Esophagus muscularis mucosa (tissue), 4 donors: ENCODE results near the gene TMPRSS15. TPM values are rescaled to one million over a fixed set of nuclear protein-coding genes. Genes with fewer than 3 reads are reported as not detected.

ENCODE experiments used
- DNase-seq: peaks from one replicate; pipeline ENCODE4 v3.0.0-alpha.2; 2017; ENCODE audit errors: extremely low spot score
- H3K27ac ChIP-seq, 4 donors: fragments of 200-600 bp; sonication (generic); replicated peaks in 1 of 4; 1 replicate in 3 of 4; 2 replicates in 1 of 4; pipeline ENCODE4 v1.5.1; 2016 to 2019; ENCODE audit warnings: mild to moderate bottlenecking in 1 of 4
- H3K27me3 ChIP-seq, 4 donors: fragments of 200-600 bp; sonication (generic); one replicate each; pipeline versions ENCODE4 v1.5.1 to v1.6.0; 2016 to 2019
- H3K36me3 ChIP-seq, 4 donors: fragments of 200-600 bp; sonication (generic); one replicate each; pipeline ENCODE4 v1.5.1; 2016 to 2019
- H3K4me1 ChIP-seq, 4 donors: fragments of 200-600 bp; sonication (generic); one replicate each; pipeline ENCODE4 v1.5.1; 2016 to 2019
- H3K4me3 ChIP-seq, 4 donors: fragments of 200-600 bp; sonication (generic); 1 replicate in 2 of 4; 2 replicates in 2 of 4; pipeline ENCODE4 v1.5.1; 2016 to 2019; ENCODE audit warnings: mild to moderate bottlenecking in 4 of 4, moderate library complexity in 1 of 4
- H3K9me3 ChIP-seq, 4 donors: fragments of 200-600 bp; sonication (generic); 1 replicate in 3 of 4; 2 replicates in 1 of 4; pipeline ENCODE4 v1.5.1; 2016 to 2019
- CTCF ChIP-seq, 3 experiments: fragments of 200-600 bp in 2 of 3; fragments of 450-650 bp in 1 of 3; sonication (generic) in 2 of 3; IDR thresholded peaks; one replicate each; pipeline ENCODE4 v1.5.1; 2017 to 2019; ENCODE audit warnings: antibody characterized with exemption in 3 of 3, mild to moderate bottlenecking in 2 of 3, moderate library complexity in 1 of 3
- EP300 ChIP-seq: sonication (generic); formaldehyde crosslinking; IDR thresholded peaks from one replicate; pipeline ENCODE4 v1.6.1; 2017; ENCODE audit warnings: antibody characterized with exemption
- POLR2A ChIP-seq: fragments of 450-650 bp; IDR thresholded peaks from one replicate; pipeline ENCODE4 v1.6.1; 2017; ENCODE audit warnings: antibody characterized with exemption, moderate library complexity, mild to moderate bottlenecking, low read depth
- POLR2AphosphoS5 ChIP-seq, 2 donors: sonication (generic); formaldehyde crosslinking; IDR thresholded peaks; one replicate each; pipeline ENCODE4 v1.6.1; 2017; ENCODE audit warnings: antibody characterized with exemption in 2 of 2
- WGBS: methylation state at CpG from one replicate; pipeline ENCODE4 v1.1.5; 2018; 5-methylcytosine and 5-hydroxymethylcytosine counted together
- intact Hi-C: fragments of 100-400 bp; cut with DNase I; formaldehyde crosslinking; loops from one replicate; pipeline ENCODE4 v1.15.1; 2023
- total RNA-seq, 4 donors: library from RNA; depleted of rRNA; stranded (reverse); fragments of >200 nt; gene quantifications; one replicate each; pipeline versions ENCODE4 v1.1.0 to v1.2.1, GENCODE V29; 2016

The TMPRSS15 gene
- total RNA-seq, 4 donors from 2014 or later, result not detected

- H3K27ac ChIP-seq, result no peak overlapping the region
- no peak for DNase-seq
- 89% methylated on average over 1 of the region's 1 CpG for WGBS
- no peak overlapping the region for H3K4me3 ChIP-seq
- H3K36me3 ChIP-seq, result no peaks in the 10 kb centered on the region
- H3K9me3 ChIP-seq, result no peaks in the 10 kb centered on the region
- H3K4me1 ChIP-seq, result no peaks in the 10 kb centered on the region
- no peaks in the 10 kb centered on the region for H3K27me3 ChIP-seq
- no peak for TF ChIP-seq POLR2AphosphoS5 (IDR thresholded peaks at IDR 0.05)
- no peak for TF ChIP-seq EP300
- TF ChIP-seq CTCF (IDR thresholded peaks at IDR 0.05), result no peak
- TF ChIP-seq POLR2A, result no peak
- intact Hi-C loops, result no loop called here
Observed at GRCh38 chr21:18268906-18269305, 134.7 kb downstream of the TMPRSS15 start.

- no peak for TF ChIP-seq EP300
- no peak for TF ChIP-seq POLR2AphosphoS5 (IDR thresholded peaks at IDR 0.05)
- TF ChIP-seq POLR2A, result no peak
- TF ChIP-seq CTCF (IDR thresholded peaks at IDR 0.05), result no peak
Observed at GRCh38 chr21:18267496-18267895, 136.1 kb downstream of the TMPRSS15 start.

GRCh38 chr21:18265944-18266343, 137.6 kb downstream of the TMPRSS15 start:
- intact Hi-C loops, result no loop called here
- 79% methylated on average over 2 of the region's 2 CpGs for WGBS

More at GRCh38 chr21:18267496-18267895, 136.1 kb downstream of the TMPRSS15 start:
- no peaks in the 10 kb centered on the region for H3K9me3 ChIP-seq
- no peak overlapping the region for H3K27ac ChIP-seq
- H3K27me3 ChIP-seq, result no peaks in the 10 kb centered on the region
- no peak overlapping the region for H3K4me3 ChIP-seq
- 89% methylated on average over 1 of the region's 1 CpG for WGBS
- H3K4me1 ChIP-seq, result no peaks in the 10 kb centered on the region
- intact Hi-C loops, result no loop called here
- H3K36me3 ChIP-seq, result no peaks in the 10 kb centered on the region
- no peak for DNase-seq

GRCh38 chr21:18253799-18254198, 149.8 kb downstream of the TMPRSS15 start:
- Histone ChIP-seq H3K36me3 (no peaks in the 10 kb centered on the region), H3K27ac (no peak overlapping the region), H3K4me1 (peaks cover 0 to 4% (median 0%) of the 10 kb centered on the region in 4 donors), H3K9me3 (no peaks in the 10 kb centered on the region), H3K27me3 (no peaks in the 10 kb centered on the region), H3K4me3 (no peak overlapping the region)
- intact Hi-C loops, result no loop called here
- DNase-seq, result no peak
- TF ChIP-seq CTCF (IDR thresholded peaks at IDR 0.05), result no peak
- no peak for TF ChIP-seq POLR2A
- TF ChIP-seq EP300, result no peak
- TF ChIP-seq POLR2AphosphoS5 (IDR thresholded peaks at IDR 0.05), result no peak
- 73% methylated on average over 2 of the region's 2 CpGs for WGBS

More at GRCh38 chr21:18265944-18266343, 137.6 kb downstream of the TMPRSS15 start:
- Histone ChIP-seq H3K4me1 (no peaks in the 10 kb centered on the region), H3K27me3 (no peaks in the 10 kb centered on the region), H3K27ac (no peak overlapping the region), H3K9me3 (no peaks in the 10 kb centered on the region), H3K36me3 (no peaks in the 10 kb centered on the region), H3K4me3 (no peak overlapping the region)
- TF ChIP-seq POLR2A (no peak), EP300 (no peak), POLR2AphosphoS5 (IDR thresholded peaks at IDR 0.05) (no peak), CTCF (IDR thresholded peaks at IDR 0.05) (no peak)
- no peak for DNase-seq

GRCh38 chr21:18253221-18253620, 150.4 kb downstream of the TMPRSS15 start:
- DNase-seq, result no peak
- Histone ChIP-seq H3K4me3 (no peak overlapping the region), H3K27me3 (no peaks in the 10 kb centered on the region), H3K9me3 (no peaks in the 10 kb centered on the region), H3K36me3 (no peaks in the 10 kb centered on the region), H3K4me1 (peaks cover 0 to 4% (median 0%) of the 10 kb centered on the region in 4 donors), H3K27ac (no peak overlapping the region)
- intact Hi-C loops, result no loop called here
- WGBS, result 63% methylated on average over 2 of the region's 2 CpGs
- no peak for TF ChIP-seq CTCF (IDR thresholded peaks at IDR 0.05)
- TF ChIP-seq EP300, result no peak
- TF ChIP-seq POLR2A, result no peak
- TF ChIP-seq POLR2AphosphoS5 (IDR thresholded peaks at IDR 0.05), result no peak
